Activated CD4-positive, alpha-beta T cell treated with anti-CD3 and anti-CD28 coated beads, Interleukin-2, amount 50 U/mL, for 4 hours (primary cell): ENCODE data around the gene IL10.

Experiments used
- DNase-seq, 2 experiments: peaks; one replicate each; pipeline ENCODE4 v3.0.0-alpha.2; 2020

IL10 gene

GRCh38 chr1:206732992-206733391 is 39.3 kb downstream of the IL10 start:
- DNase-seq, result no peak

GRCh38 chr1:206732508-206732907 is 39.8 kb downstream of the IL10 start:
- DNase-seq, result no peak

- no peak for DNase-seq
Observed at GRCh38 chr1:206729507-206729906, 42.8 kb downstream of the IL10 start.

GRCh38 chr1:206729050-206729449 is 43.2 kb downstream of the IL10 start:
- no peak for DNase-seq

GRCh38 chr1:206728697-206728987 is 43.7 kb downstream of the IL10 start:
- no peak for DNase-seq

GRCh38 chr1:206727981-206728696 is 44.2 kb downstream of the IL10 start:
- DNase-seq, result no peak

GRCh38 chr1:206725109-206725963 is 47.0 kb downstream of the IL10 start:
- DNase-seq, result peak; percentile 55 to 59

- DNase-seq, result no peak
Observed at GRCh38 chr1:206723805-206724472, 48.4 kb downstream of the IL10 start.

- no peak for DNase-seq
Observed at GRCh38 chr1:206723462-206723804, 48.9 kb downstream of the IL10 start.

- DNase-seq, result no peak
Observed at GRCh38 chr1:206722751-206723461, 49.4 kb downstream of the IL10 start.

GRCh38 chr1:206721454-206721853 is 50.8 kb downstream of the IL10 start:
- no peak for DNase-seq

GRCh38 chr1:206719169-206719839 is 53.0 kb downstream of the IL10 start:
- no peak for DNase-seq

- no peak for DNase-seq
Observed at GRCh38 chr1:206717674-206717989, 54.7 kb downstream of the IL10 start.
